GM04504 (cell line): ENCODE results near the gene NID1.

Experiments
- DNase-seq: peaks from one replicate; pipeline ENCODE4 v3.0.0-alpha.2; 2012; ENCODE audit warnings: low read depth

NID1 gene

DNA sequence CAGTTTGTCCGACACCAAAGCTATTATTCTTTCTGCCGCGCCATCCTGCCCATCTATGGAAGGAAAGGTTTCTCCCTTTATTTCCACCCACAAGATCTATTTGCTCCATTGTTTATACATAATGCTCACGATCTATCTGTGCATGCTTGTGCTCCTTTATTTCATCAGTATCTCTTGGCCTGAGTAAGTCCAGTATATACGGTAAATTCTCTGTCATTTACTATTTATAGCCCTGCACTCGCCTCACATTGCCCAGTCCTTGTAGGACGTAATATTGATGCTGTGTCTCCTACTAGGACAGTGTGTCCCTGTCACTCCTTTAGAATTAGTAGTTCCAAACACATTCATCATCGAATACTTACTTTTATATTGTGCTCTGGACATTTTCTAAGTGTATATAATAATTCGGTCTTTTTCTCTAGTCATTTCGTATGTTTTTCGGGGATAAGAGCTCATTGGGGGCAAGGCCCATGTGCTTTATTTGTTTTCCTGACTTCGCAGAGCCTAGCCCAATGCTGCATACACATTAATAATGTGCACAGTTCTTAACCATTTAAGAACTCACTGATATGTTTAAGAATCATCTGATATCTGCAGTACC is 3.1 kb upstream of the NID1 start:
- no peak for DNase-seq

DNA sequence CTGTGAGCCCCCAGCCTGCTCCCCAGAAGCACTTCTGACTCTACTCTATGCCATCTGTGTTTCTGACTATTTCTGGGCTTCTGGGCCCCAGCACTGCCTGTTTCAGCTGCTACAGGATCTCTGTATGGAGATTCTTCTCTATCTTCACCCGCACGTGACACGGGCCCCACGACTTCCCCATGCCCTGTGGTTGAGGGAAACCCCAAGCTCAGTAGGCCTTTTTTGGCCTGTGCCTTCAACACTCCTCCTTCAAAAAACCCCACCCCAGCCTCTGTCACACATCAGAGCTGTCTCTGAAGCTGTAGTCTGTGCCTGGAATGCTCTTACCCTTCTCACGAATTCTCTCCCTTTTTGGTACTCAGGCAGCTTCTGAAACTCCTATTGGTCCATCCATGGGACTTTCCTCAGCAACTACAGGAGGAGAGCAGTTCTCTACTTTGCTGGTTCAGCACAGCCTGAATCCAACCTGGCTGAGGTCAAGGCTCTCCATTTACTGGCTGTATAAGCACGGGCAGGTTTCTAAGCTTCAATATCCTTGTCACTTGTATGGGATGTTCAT is 2.0 kb upstream of the NID1 start:
- no peak for DNase-seq

DNA sequence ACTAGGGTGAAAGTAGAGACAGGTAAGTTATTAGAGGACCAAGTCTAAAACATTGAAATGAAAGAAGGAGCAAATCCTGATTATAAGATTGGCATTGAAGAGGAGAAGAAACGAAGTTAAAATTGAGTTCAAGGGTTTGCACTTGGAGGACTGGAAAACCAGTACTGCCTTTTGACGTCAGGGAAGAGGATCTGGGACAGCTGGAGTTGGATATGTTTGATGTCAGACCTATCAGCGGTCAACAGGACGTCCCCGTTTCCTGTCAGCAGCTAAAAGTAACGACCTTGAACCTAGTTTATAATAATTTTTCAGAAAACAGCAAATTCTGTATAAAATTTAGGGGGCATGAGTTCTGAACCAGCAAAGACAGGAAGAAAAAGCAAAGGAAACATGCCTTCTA is 1.2 kb upstream of the NID1 start:
- DNase-seq = no peak

DNA sequence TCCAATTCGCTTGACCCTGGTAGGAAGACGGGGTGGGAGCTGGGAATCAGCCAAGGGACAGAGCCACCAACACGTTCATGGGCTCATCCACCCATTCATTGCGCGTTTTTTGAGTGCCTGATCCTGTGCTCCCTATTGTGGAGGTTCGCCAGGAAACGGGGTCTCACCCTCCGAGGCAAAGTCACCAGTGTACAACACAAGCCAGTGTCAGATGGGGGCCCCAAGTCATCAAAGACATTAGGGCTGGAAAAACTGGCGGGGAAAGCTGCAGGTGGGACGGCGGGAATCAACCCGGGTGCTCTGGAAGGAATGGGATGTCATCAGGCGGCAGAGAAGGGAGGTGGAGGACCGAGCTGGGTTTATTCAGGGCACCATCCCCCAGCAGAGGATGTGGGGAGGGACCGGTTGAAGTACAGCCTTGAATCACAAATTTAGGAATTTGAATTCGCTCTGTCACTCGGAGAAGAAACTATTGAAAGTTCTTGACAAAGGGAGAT is 667 bp upstream of the NID1 start:
- no peak for DNase-seq

DNA sequence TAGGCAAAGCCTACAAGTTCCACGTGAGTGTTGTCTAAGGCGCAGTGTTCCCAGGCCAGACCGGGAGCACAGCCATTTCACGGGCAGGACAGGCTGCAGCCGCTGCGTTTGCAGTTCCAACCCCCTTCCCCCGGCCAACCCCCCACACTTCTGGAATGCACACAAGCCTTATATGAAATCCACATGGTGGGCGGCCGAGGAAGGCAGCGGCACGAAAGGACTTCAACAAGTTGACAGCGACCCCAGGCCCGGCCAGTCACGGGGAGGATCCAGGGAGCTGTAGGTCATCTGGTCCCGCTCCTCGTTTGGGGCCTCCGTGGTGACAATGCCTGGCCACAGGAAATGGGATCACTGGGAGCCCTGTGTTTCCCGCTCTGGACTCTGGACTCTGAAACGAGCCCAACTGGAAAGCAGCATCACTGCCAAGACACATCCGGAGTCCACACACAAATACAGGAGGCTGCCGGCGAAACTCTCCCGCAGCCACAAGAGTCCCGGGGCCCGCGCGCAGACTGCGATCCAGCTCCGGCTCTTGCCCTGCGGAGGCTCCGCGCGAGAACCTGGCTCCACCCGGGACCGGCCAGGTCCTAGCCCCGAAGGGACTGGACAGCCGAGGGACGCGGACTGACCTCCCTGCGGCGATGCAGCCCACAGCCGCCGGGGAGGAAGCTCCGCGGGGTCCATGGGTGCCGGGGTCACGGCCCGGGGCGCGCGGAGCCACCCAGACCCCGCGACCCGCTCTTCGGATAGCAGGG is 794 bp downstream of the NID1 start:
- peak; percentile 46 for DNase-seq

DNA sequence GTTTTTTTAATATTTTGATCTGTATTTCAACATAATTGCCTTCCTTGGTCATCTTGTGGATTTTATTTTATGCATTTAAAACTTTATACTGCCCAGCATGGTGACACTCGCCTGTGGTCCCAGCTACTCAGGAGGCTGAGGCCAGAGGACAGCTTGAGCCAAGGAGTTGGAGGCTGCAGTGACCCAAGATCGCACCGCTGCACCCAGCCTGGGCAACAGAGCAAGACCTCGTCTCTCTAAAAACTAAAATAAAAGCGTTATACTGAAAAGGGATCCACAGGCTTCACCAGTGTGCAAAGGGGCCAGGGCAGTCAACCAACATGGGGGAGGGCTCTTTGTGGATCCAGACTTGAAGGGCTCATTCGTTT is 1.4 kb downstream of the NID1 start:
- DNase-seq = no peak

DNA sequence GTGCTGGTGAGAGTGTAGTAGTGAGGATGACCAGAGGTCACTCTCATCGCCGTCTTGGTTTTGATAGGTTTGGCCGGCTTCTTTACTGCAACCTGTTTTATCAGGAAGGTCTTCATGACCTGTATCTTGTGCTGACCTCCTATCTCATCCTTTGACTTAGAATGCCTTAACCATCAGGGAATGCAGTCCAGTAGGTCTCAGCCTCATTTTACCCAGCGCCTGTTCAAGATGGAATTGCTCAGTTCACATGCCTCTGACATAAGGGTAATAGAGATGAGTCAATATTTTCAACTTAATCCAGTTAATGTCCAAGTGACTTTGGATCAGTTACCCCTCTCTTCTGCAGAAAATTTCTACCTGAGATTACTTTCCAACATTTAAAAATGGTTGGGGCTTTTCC is 4.6 kb downstream of the NID1 start:
- no peak for DNase-seq

DNA sequence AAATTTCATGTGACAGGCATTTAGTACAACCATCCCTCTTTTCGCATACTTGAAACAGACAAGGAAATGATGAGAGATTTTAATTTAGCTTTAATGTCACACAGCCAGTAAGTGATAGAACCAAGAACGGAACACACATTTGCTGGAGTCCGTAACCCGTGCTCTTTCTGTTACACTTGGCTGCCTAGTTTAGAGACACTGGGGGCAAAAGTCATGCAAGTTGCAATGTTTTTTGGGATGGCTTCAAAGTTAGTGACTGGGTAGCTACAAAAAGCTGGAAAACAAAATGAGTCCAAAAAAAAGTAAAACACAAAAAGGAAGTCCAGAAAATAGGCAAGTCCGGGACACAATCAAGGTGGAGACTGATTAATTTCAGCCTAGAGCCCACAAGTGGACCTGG is 5.9 kb downstream of the NID1 start:
- DNase-seq = no peak

DNA sequence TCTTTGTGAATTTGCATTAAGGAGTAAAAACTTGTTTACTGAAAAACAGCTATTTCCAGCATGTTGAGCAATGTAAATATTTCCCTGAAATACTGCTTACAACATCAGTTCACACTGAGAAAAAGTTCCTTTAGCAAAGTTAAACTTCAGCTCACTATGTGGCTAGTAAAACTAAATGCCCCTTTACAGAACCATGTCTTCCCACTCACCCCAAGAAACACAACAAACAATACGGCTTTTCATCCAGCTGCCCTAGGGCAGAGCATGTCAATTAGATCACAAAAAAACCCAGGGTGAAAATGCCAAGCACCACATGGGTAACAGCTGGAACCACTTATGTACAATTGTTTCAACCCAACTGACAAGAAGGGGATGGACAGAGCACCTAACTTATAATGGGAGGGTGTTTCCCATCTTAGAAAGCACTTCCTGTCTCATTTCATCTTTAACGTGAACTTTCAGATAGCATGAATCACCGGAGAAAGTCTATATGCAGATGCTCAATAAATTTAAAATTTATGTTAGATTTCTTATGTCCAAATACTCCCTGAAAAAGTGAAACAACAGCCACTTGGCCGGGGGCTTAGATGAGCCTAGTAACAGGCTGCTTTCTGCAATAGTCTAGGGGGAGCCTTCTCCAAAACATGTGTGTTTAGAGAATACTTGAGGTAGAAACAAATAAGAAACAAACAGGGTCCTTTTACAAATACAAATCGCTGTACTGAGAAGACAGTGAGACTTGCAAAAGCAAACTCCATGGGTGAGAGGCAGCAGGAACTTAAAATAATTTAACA is 6.6 kb downstream of the NID1 start:
- DNase-seq = peak; percentile 51

DNA sequence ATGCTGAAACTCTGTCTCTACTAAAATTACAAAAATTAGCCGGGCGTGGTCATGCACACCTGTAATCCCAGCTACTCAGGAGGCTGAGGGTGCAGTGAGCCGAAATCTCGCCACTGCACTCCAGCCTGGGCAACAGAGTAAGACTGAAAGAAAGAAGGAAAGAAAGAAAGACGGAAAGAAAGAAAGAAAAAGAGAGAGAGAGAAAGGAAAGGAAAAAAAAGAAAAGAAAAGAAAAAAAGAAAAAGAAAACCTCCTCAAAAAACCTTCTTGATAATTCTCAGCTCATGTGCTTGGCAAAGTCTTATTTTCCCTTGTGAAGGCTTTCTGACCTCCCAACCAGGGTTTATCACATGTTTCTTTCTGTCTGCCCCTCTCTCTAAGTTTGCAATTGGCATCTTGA is 7.3 kb downstream of the NID1 start:
- no peak for DNase-seq

DNA sequence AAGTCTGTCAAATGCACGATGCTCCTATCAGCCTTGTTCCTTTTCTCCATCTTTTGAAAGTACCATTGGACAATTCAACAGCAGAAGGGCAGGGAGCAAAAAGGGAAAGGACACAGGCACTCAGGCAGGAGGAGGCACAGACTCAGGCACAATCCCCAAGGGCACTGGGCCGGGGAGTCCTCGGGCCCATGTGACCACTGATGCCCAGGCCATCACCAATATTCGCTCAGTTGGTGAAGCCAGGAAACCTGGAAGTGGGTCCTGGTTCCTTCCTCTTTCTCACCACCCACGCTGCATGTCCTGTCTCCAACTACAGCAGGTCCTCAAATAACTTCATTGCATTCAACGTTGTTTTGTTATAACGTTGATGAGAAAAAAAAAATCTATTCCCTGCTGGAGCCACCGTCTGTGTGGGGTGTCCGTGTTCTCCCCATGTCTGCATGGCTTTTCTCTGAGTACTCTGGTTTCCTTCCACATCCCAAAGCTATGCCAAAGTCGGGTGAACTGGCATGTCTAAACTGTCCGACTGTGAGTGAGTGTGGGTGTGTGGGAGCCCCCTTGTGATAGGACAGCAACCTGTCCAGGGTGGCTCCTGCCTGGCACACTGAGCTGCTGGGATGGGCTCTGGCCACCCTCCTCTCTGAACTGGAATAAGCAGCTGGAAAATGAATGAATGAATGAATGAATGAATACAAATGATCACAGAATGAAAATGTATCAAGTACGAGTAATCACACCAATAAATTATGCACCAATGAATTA is 12.5 kb downstream of the NID1 start:
- no peak for DNase-seq

DNA sequence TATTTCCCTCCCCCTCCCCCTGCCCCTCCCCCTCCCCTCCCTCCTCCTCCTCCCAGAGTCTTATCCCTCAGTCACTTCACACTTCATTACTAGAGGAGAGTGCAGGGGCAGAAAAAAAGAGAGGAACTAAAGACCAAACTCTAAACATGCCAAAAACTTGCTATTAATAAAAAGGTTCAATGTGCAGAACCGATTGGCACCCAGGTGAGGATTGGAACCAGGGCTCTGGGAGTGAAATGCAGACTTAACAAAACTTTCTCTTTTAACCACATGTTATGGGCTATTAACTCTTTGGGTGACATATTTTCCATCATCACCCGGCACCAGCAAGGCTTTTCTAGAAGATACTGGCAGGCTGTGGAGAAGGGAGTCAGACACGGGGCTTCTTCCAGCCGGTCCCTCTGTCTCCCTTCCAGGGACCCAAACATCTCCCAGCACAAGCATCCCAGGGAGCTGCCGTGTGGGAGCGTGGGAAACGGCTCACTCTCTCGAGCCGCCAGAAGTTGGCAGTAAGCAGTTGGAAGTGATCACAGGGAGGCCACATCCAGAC is 13.6 kb downstream of the NID1 start:
- no peak for DNase-seq

DNA sequence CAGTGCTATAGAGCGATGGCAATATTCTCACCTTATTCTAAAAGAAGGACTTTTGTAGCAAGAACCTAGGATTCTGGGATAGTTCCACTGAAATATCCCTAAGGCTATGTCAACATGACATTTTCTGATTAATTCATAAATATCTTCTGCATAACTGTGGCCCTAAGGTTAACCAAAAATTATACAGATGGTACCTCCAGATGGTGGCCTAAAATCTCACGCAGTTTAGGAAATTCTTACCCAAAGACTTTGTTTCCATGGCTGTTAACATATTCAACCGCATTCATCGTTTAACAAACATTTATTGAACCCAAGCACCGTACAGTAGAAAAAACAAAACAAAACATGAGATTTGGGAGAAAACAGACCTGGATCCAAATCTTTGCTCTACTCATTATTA is 19.1 kb downstream of the NID1 start:
- DNase-seq = no peak

DNA sequence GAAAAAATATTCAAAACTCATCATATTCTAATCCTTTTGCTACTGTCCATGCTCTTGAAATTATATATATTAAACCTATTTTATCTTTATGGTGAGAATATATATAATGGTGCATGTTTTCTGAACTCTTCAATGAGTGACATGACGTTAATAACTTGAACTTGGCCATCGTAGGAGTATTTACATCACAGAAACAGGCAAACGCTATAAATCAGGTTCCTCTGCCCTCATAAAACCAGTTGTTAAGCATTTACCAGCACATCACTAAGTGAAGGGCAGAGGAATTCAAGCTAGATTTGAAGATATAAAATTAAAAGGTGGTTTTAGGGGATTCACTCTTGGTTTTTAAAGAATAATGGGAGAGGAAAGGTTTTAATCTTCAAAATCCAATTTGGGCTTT is 20.5 kb downstream of the NID1 start:
- no peak for DNase-seq

DNA sequence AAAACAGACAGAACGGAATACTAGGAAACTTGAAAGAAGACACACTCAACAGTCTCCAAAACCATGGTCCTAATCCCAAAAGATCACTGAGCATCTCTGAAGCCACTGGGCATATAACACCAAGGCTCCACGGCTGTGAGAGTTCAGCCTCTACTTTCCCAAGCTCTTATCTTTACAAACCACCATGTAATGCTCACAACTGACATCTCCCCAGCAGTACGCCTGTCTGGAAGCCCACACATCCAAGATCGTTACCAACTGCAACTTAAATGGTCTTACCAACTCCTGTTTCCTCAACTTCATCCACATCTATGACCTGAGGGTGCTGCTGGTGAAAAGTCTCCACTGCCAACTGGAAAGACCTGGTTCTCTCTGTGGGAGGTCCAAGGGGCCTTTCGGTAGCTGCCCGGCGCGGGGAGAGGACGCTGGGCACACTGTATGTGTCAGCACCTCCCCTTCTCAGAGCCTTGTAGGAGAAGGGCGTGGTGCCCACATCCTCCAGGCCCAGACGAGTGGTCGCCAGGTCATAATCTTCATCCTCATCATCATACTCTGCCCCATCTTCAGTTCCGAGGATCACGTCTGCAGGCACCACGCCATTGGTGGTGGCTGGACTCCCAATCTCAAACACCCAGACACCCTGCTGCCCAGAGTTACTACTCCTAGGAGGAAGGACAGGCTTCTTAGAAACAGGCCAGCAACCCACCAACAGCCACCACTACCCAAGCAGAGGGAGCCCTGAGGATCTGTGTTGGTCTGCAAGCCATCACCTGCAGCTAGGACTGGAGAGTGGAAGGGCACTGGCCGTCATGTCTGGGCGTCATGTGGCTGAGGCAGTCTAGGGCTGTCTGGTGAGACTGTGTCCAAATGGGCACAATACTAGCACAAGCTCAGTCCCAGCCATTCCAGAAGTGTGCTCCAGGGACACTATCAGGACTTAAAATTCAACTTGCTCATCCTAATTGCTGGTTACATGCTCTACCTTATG is 23.0 kb downstream of the NID1 start:
- no peak for DNase-seq

DNA sequence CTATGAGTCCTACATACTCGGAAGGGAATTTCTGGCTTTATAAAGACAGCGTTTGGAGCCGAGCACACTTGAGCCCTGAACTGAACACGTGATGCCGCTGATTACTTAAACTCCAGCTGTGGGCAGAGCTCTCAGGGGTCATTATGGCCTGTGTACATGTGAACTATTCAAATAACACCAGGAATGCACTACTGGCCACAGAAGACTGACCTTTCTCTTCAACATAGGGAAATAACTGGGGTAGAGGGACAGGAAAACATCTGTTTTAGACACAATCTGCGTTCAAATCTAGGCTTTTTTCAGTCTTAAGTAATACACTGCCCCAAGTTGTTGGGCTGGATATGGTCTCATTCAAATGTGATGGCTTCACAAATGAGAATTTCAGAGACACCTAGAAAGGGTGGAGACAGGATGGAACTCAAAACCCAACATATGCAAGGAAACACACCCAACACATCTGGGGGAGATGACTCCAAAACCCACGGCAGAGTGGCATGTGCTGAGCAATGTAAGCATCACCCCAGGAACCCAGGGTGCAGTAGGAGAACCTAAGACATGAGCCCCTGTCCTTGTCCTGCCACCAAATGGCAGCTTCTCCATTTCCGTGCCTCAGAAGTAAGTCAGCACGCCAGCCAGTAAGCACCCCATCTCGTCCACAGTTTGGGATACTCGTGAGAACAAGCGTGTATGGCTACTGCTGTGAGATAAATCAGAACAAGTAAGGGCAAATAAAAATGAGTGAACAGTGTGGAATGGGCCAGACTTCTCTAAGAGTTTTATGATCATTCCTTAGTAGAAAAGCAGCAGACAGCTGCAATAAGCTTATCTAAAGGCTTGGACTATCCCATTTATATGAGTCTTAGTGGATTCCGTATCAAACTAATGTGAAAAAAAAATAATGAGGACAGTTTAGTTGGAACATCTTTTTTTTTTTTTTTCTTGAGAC is 24.9 kb downstream of the NID1 start:
- DNase-seq = no peak

DNA sequence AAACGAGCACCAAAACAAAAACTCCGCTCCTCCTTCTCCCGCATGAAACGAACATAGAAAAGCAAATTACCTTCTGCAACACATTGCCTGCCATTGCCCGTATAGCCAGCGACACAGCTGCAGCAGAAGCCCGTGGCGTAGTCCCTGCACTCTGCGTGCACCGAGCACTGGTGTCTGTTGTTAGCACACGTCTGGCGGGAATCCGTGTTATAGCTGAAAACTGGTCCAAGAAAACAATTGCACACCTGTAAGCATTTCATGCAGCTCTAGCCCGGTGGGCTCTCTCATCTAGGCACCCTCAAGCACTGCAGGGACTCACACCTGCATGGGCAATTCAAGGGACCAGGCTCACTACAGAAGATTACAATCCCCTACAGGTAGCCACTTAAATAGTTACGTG is 26.9 kb downstream of the NID1 start:
- no peak for DNase-seq

DNA sequence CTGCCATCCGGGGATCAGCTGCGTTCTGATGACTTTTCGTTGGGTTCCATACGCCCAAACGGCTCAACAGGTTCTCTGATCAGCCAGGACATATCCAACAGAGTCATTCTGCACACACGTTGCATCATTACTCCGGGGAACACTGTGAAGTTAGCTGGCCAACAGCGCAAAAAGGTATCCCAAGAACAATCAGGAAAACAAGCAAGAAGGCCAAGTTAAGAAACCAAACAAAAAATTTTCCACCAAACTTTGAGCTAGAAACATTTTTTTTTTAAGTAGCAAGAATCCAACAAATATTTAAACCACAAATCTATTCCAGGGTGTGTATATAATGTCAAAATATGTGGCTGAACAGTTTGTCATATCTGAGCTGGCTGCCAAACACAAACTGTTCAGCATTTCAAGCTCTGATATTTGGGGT is 29.2 kb downstream of the NID1 start:
- DNase-seq = no peak

DNA sequence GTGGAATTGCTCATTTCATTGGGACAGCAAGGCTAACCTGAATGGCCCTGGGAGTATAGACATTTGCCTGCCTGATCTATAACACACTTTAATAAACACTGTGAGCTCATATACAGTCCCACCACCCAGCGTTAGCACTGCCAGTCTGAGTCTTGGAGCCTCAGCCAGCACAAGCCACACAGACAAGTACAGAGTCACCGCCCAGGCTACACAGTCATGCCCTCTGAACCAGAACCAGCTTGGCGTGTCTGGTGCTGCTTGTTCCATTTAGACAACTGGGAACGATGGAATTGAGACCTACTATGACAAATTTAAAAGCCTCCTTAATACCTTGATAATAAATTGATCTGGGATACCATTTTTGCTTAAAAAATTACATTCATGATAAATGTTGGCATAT is 31.6 kb downstream of the NID1 start:
- DNase-seq = no peak
